ENCODE data around the gene ENTHD1. TPM values are rescaled to one million over a fixed set of nuclear protein-coding genes. Genes with fewer than 3 reads are reported as not detected.
"Not testable (repeated sequence)": the region's sequence is repeated elsewhere in the genome, so short reads cannot be mapped to it uniquely, and the experiment has no call there.

ENTHD1 gene
- total RNA-seq, 2 donors from 2014 or later = not detected

- ATAC-seq (no peak), DNase-seq (no peak)
- intact Hi-C loops (cut with DNase I, micrococcal nuclease) = no loop called here
Measured at GRCh38 chr22:39904862-39905261, 11.3 kb upstream of the ENTHD1 start.

- DNase-seq; ATAC-seq; intact Hi-C loops (cut with DNase I, micrococcal nuclease): not testable (repeated sequence)
Measured at GRCh38 chr22:39904024-39904423, 10.5 kb upstream of the ENTHD1 start.

GRCh38 chr22:39901565-39902146 is 8.1 kb upstream of the ENTHD1 start:
- intact Hi-C loops (cut with DNase I, micrococcal nuclease) = no loop called here
- ATAC-seq (no peak), DNase-seq (no peak)

- DNase-seq (no peak), ATAC-seq (no peak)
- intact Hi-C loops (cut with DNase I, micrococcal nuclease) = no loop called here
Measured at GRCh38 chr22:39900306-39901227, 7.0 kb upstream of the ENTHD1 start, which contains the start of gene GRAP2. GRAP2 (plus strand) TSS chr22:39901084; CDS start chr22:39947107, 46,023 bp downstream.

GRCh38 chr22:39898997-39899396 is 5.4 kb upstream of the ENTHD1 start:
- intact Hi-C loops (cut with DNase I, micrococcal nuclease) = no loop called here
- DNase-seq (no peak), ATAC-seq (no peak)

- DNase-seq (no peak), ATAC-seq (no peak)
- intact Hi-C loops (cut with DNase I, micrococcal nuclease) = no loop called here
Measured at GRCh38 chr22:39897841-39898240, 4.3 kb upstream of the ENTHD1 start.

GRCh38 chr22:39896313-39896996 is 2.9 kb upstream of the ENTHD1 start:
- DNase-seq = no peak
- ATAC-seq = no peak
- intact Hi-C loops (cut with DNase I, micrococcal nuclease) = no loop called here

- ATAC-seq (no peak), DNase-seq (no peak)
- intact Hi-C loops (cut with DNase I, micrococcal nuclease) = no loop called here
Measured at GRCh38 chr22:39895682-39896081, 2.1 kb upstream of the ENTHD1 start.

- ATAC-seq (no peak), DNase-seq (no peak)
- intact Hi-C loops (cut with DNase I, micrococcal nuclease) = no loop called here
Measured at GRCh38 chr22:39894554-39895092, 1.1 kb upstream of the ENTHD1 start.

GRCh38 chr22:39889924-39890323 is 3.6 kb downstream of the ENTHD1 start:
- intact Hi-C loops (cut with DNase I, micrococcal nuclease); DNase-seq; ATAC-seq: not testable (repeated sequence)

- no peak for DNase-seq
- ATAC-seq = no peak
- intact Hi-C loops (cut with DNase I, micrococcal nuclease) = no loop called here
Measured at GRCh38 chr22:39883057-39883456, 10.5 kb downstream of the ENTHD1 start.

- intact Hi-C loops (cut with DNase I, micrococcal nuclease) = no loop called here
- DNase-seq (no peak), ATAC-seq (no peak)
Measured at GRCh38 chr22:39880722-39881121, 12.8 kb downstream of the ENTHD1 start.

- no peak for ATAC-seq
- DNase-seq = no peak
- intact Hi-C loops (cut with DNase I, micrococcal nuclease) = no loop called here
Measured at GRCh38 chr22:39877079-39877845, 16.3 kb downstream of the ENTHD1 start.

GRCh38 chr22:39875176-39875885 is 18.2 kb downstream of the ENTHD1 start:
- intact Hi-C loops (cut with DNase I, micrococcal nuclease); ATAC-seq; DNase-seq: not testable (repeated sequence)

GRCh38 chr22:39873965-39874364 is 19.6 kb downstream of the ENTHD1 start:
- DNase-seq = no peak
- ATAC-seq = no peak
- intact Hi-C loops (cut with DNase I, micrococcal nuclease) = no loop called here

GRCh38 chr22:39872548-39872947 is 21.0 kb downstream of the ENTHD1 start:
- intact Hi-C loops (cut with DNase I, micrococcal nuclease) = no loop called here
- DNase-seq (no peak), ATAC-seq (no peak)

GRCh38 chr22:39871008-39871798 is 22.4 kb downstream of the ENTHD1 start:
- DNase-seq (no peak), ATAC-seq (no peak)

More at GRCh38 chr22:39871008-39871798, 22.4 kb downstream of the ENTHD1 start:
- intact Hi-C loops (cut with DNase I, micrococcal nuclease) = no loop called here
